ENCODE measurements around the gene LAMA2.

Gene LAMA2

DNA sequence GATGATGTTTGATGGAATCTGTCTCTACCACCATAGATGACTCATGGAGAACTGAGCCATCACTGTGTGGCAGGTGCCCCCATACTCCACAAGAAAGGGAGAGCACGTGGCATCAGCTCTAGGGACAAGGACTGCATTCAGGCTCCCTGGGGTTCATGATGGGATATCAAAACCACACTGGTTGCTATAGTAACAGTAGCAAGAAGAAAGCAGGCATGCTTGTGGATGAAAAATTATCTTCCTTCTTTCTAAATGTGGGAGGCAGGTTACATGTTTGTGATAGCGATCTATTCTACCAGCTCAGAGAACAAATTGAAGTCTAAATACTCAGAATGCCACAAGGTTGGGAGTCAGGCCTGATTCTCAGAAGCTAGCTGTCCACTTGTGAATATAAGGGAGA is 602.8 kb downstream of the LAMA2 start:
- FAIRE-seq (no peak), DNase-seq (ENCODE audit: insufficient read length, low spot score) (no peak)
- TF ChIP-seq, protein P1, sequence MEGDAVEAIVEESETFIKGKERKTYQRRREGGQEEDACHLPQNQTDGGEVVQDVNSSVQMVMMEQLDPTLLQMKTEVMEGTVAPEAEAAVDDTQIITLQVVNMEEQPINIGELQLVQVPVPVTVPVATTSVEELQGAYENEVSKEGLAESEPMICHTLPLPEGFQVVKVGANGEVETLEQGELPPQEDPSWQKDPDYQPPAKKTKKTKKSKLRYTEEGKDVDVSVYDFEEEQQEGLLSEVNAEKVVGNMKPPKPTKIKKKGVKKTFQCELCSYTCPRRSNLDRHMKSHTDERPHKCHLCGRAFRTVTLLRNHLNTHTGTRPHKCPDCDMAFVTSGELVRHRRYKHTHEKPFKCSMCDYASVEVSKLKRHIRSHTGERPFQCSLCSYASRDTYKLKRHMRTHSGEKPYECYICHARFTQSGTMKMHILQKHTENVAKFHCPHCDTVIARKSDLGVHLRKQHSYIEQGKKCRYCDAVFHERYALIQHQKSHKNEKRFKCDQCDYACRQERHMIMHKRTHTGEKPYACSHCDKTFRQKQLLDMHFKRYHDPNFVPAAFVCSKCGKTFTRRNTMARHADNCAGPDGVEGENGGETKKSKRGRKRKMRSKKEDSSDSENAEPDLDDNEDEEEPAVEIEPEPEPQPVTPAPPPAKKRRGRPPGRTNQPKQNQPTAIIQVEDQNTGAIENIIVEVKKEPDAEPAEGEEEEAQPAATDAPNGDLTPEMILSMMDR (IDR thresholded peaks at IDR 0.05; ENCODE audit: insufficient read depth, missing control alignments): no peak

DNA sequence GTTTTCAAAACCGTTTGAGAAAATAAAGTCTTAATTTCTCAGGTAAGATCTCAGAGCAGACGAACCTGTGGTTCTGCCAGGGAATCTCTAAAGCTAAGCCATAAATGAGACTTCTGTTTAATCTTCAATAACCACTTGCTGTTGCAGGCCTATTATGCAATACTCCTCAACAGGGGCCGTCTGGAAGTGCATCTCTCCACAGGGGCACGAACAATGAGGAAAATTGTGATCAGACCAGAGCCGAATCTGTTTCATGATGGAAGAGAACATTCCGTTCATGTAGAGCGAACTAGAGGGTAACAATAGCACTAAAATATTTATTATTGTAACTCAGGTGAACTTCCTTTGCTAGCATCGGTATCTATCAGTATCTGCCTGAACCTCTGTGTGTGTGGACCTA is 603.4 kb downstream of the LAMA2 start:
- no peak for FAIRE-seq

DNA sequence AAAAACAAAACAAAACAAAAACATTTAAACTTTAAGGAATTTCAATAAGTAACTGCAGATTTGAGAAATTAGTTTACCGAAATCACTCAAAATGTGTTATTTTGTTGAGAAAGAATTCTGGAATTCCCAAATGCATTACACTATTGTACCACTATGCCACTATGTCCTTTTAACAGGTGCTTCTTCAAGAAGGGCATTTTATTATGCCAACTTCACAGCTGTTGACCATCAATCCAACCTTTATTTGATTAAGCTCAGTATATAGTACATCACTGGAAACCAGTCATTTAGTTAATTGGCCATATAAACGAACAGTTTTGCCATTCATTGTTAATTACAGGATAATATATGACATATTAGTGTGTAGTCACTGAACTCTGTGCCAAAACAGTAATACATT is 605.4 kb downstream of the LAMA2 start:
- no peak for FAIRE-seq
- TF ChIP-seq, protein P1 (IDR thresholded peaks at IDR 0.05; ENCODE audit: insufficient read depth, missing control alignments): no peak
- DNase-seq (ENCODE audit: insufficient read length, low spot score): no peak

More for the DNA sequence above, 603.4 kb downstream of the LAMA2 start:
- no peak for DNase-seq (ENCODE audit: insufficient read length, low spot score)
- TF ChIP-seq, protein P1 (IDR thresholded peaks at IDR 0.05; ENCODE audit: insufficient read depth, missing control alignments): no peak

DNA sequence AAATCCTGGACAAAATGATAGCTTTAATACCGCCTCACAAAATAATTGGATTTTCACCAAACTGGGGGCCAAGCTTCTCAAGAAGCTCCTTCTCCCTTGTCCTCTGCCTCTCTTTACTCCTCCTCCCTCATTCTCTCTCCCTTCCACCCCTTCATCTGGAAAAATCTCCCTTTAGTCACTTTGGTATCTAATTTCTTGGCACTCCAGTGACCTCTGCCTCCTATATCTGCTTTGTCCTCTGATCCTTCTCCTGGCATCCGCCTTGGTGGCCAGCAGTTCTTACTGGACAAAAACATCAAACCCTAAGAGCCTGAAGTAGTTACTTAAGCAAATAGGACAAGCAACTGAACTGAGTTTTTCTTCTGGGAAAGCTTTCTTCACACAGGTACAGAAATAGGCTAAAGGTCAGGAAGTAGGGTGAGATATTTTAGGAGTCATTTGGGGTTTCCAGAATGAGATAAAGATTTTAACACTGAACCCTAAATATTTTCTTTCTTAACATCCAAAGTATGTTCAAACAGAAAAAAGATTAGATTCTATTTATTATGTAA is 606.4 kb downstream of the LAMA2 start:
- TF ChIP-seq, protein P1 (IDR thresholded peaks at IDR 0.05; ENCODE audit: insufficient read depth, missing control alignments): no peak
- FAIRE-seq (no peak), DNase-seq (ENCODE audit: insufficient read length, low spot score) (no peak)

DNA sequence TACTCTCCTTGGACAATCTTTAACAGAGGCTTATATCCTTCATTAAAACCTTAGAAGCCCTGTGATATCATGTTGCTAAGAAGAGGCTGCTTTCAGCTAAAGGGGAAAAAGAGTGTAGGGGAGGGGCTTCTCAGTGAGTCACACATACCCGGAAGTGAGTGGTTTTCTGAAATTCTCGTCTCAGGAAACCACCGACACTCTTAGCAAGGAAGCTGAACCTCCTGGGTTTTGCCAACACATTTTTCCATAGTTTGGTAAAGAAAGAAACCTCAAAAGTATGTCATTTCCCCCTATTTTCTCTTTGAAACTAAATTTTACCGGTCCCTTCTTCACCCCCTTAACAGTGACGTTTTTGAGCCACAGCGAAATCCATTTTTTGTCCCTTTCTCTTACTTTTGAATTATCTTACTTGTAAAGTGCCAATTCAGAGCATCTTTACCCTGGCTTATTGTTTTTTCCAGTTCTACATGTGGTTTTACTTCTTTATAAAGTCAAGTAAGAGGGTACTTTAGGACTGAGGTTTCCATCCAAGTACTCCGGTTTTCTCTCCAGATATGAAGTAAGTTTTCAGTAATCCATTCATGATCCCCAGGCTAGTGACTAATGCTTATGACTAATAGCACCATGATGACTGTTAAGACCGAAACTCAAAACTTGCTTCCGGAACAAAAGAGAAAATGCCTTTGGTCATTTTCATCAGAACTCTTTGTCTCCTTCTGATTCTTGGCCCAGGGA is 607.8 kb downstream of the LAMA2 start:
- FAIRE-seq (no peak), DNase-seq (ENCODE audit: insufficient read length, low spot score) (no peak)
- TF ChIP-seq, protein P1 (IDR thresholded peaks at IDR 0.05; ENCODE audit: insufficient read depth, missing control alignments): no peak

DNA sequence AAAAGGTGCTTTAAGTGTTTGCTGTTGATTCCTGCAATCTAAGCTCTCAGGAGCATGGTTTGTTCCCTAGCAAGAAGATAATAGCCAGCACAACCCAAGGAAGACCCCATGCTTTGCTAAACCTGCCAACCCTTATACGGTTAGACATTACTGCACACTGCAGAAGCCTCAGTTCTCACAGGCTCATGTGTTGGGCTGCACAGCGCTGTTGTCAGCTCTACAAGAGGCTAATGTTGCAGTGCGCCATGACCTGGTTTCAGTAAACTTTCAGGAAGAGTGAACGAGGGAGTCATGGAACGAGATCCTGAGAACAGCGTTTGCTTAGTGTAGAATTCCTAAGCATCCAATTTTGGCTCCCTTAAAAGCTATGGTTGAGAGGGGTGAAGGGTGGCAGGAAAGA is 608.5 kb downstream of the LAMA2 start:
- no peak for FAIRE-seq
- TF ChIP-seq, protein P1 (IDR thresholded peaks at IDR 0.05; ENCODE audit: insufficient read depth, missing control alignments): no peak
- DNase-seq (ENCODE audit: insufficient read length, low spot score): no peak

DNA sequence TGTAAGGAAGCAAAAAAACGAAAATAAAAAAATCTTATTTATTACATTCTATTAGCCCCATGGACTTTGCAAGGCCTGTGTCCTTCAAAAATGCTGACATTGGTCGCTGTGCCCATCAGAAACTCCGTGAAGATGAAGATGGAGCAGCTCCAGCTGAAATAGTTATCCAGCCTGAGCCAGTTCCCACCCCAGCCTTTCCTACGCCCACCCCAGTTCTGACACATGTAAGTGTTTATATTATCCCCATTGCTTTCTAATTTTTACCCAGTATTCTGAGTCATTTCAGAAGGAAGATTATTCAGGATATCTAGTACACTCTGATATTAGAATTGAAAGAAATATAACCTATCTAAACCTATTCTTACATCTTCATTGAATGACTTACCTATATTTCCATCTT is 609.3 kb downstream of the LAMA2 start:
- FAIRE-seq (no peak), DNase-seq (ENCODE audit: insufficient read length, low spot score) (no peak)
- TF ChIP-seq, protein P1 (IDR thresholded peaks at IDR 0.05; ENCODE audit: insufficient read depth, missing control alignments): no peak
